Ovary (tissue), 9 donors: ENCODE measurements around the gene PHACTR3. TPM values are rescaled to one million over a fixed set of nuclear protein-coding genes. Genes with fewer than 3 reads are reported as not detected.

Experiments used
- DNase-seq, 5 donors: peaks; one replicate each; pipeline ENCODE4 v3.0.0-alpha.2; 2019 to 2020
- H3K27ac ChIP-seq, 2 donors: fragments of 200-600 bp; one replicate each; pipeline versions ENCODE4 v1.5.1 to v1.8.0; 2019 to 2022
- H3K27me3 ChIP-seq: fragments of 200-600 bp; one replicate; pipeline ENCODE4 v1.8.0; 2022
- H3K36me3 ChIP-seq: fragments of 200-600 bp; sonication (generic); one replicate; pipeline ENCODE4 v1.5.1; 2019
- H3K4me1 ChIP-seq: one replicate; pipeline ENCODE4 v1.8.1; 2013; ENCODE audit warnings: mild to moderate bottlenecking, moderate library complexity; ENCODE audit not compliant: insufficient read depth
- H3K4me3 ChIP-seq: fragments of 200-600 bp; sonication (generic); one replicate; pipeline ENCODE4 v1.5.1; 2017
- H3K9me3 ChIP-seq, 2 donors: fragments of 200-600 bp in 1 of 2; sonication (generic) in 1 of 2; one replicate each; pipeline versions ENCODE4 v1.5.1 to v1.8.1; 2013 to 2019; ENCODE audit warnings: mild to moderate bottlenecking in 1 of 2, moderate library complexity in 1 of 2
- EP300 ChIP-seq: sonication (generic); formaldehyde crosslinking; IDR thresholded peaks from one replicate; pipeline ENCODE4 v1.6.1; 2017; ENCODE audit warnings: antibody characterized with exemption
- POLR2A ChIP-seq: fragments of 450-650 bp; IDR thresholded peaks from one replicate; pipeline ENCODE4 v1.6.1; 2017; ENCODE audit warnings: antibody characterized with exemption, mild to moderate bottlenecking, moderate library complexity
- WGBS, 3 donors: extraction: QIAGEN DNeasy Blood & Tissue Kit in 1 of 3; methylation state at CpG; one replicate each; pipeline versions ENCODE4 v1.1.5 to v1.1.7; 2013 to 2017; 5-methylcytosine and 5-hydroxymethylcytosine counted together
- intact Hi-C, 4 donors: fragments of 100-400 bp; cut with DNase I; formaldehyde crosslinking; loops; one replicate each; pipeline versions ENCODE4 v1.11.0 to v1.15.1; 2022 to 2023
- polyA plus RNA-seq, 2 donors: library from polyadenylated mRNA; stranded (reverse); fragments of 200-250 nt in 1 of 2; fragments of 350-450 nt in 1 of 2; fragmentation: Illumina TruSeq in 1 of 2; extraction: RNeasy Lipid Tissue Mini Kit (QIAGEN cat#74804) in 1 of 2; gene quantifications; one replicate each; pipeline ENCODE4 v1.2.3, GENCODE V29; 2013 to 2014
- total RNA-seq, 7 donors: library from RNA; depleted of rRNA in 2 of 7; stranded (reverse); fragments of >200 nt in 2 of 7; fragmentation: NEBNext Ultra II Directional in 3 of 7; extraction: Animal tissue kit (Norgen Biotek cat#: 25700) in 3 of 7; gene quantifications; one replicate each; pipeline versions ENCODE4 v1.1.0 to v1.2.4, GENCODE V29; 2016 to 2023
- TF ChIP-seq, protein P1 (sequence below), 3 donors: fragments of 450-650 bp in 2 of 3; fragments of 200-600 bp in 1 of 3; IDR thresholded peaks; one replicate each; pipeline versions ENCODE4 v1.5.1 to v1.8.0; 2016 to 2022; ENCODE audit warnings: antibody characterized with exemption in 3 of 3, mild to moderate bottlenecking in 1 of 3
- donor health status: DM: no; HTN: no; CAD: no; lungs with moderate emphysema.
- donor health status: DM: no; HTN: no; CAD: no.
- donor health status: Bipolar disorder and iron deficiency.
- donor health status: DM: yes; HTN: yes; CAD: no.
- donor health status: DM: no; HTN: no; CAD: no.
- donor health status: DM: yes; HTN: yes; CAD: no.

PHACTR3 gene
- total and polyA plus RNA-seq, 9 donors: 5.7 to 19.0 (median 9.1) TPM

- WGBS, 3 donors: 78 to 81% (median 80%) methylated on average over 9 of the region's 9 CpGs
- no peak for DNase-seq
- TF ChIP-seq EP300 (no peak), POLR2A (no peak)
- TF ChIP-seq, protein P1, sequence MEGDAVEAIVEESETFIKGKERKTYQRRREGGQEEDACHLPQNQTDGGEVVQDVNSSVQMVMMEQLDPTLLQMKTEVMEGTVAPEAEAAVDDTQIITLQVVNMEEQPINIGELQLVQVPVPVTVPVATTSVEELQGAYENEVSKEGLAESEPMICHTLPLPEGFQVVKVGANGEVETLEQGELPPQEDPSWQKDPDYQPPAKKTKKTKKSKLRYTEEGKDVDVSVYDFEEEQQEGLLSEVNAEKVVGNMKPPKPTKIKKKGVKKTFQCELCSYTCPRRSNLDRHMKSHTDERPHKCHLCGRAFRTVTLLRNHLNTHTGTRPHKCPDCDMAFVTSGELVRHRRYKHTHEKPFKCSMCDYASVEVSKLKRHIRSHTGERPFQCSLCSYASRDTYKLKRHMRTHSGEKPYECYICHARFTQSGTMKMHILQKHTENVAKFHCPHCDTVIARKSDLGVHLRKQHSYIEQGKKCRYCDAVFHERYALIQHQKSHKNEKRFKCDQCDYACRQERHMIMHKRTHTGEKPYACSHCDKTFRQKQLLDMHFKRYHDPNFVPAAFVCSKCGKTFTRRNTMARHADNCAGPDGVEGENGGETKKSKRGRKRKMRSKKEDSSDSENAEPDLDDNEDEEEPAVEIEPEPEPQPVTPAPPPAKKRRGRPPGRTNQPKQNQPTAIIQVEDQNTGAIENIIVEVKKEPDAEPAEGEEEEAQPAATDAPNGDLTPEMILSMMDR (IDR thresholded peaks at IDR 0.05): no peak
- Histone ChIP-seq H3K4me1 (peaks cover 37% of the 10 kb centered on the region), H3K27me3 (no peaks in the 10 kb centered on the region), H3K27ac (peak overlapping the region in 1 of 2 donors; percentile 36), H3K4me3 (no peak overlapping the region), H3K36me3 (no peaks in the 10 kb centered on the region), H3K9me3 (no peaks in the 10 kb centered on the region)
- intact Hi-C loops: no loop called here
These were observed 23.3 kb upstream of the PHACTR3 start for GRCh38 chr20:59580991-59581401.

- intact Hi-C loops: no loop called here
- no peak for DNase-seq
- Histone ChIP-seq H3K27ac (peak overlapping the region in 1 of 2 donors; percentile 66), H3K9me3 (no peaks in the 10 kb centered on the region), H3K36me3 (no peaks in the 10 kb centered on the region), H3K4me3 (no peak overlapping the region), H3K27me3 (no peaks in the 10 kb centered on the region), H3K4me1 (peaks cover 30% of the 10 kb centered on the region)
- TF ChIP-seq, protein P1 (IDR thresholded peaks at IDR 0.05): no peak
- 62 to 68% (median 66%) methylated on average over 13 of the region's 13 CpGs for WGBS, 3 donors
These were observed 22.2 kb upstream of the PHACTR3 start for GRCh38 chr20:59581993-59582679.

DNA sequence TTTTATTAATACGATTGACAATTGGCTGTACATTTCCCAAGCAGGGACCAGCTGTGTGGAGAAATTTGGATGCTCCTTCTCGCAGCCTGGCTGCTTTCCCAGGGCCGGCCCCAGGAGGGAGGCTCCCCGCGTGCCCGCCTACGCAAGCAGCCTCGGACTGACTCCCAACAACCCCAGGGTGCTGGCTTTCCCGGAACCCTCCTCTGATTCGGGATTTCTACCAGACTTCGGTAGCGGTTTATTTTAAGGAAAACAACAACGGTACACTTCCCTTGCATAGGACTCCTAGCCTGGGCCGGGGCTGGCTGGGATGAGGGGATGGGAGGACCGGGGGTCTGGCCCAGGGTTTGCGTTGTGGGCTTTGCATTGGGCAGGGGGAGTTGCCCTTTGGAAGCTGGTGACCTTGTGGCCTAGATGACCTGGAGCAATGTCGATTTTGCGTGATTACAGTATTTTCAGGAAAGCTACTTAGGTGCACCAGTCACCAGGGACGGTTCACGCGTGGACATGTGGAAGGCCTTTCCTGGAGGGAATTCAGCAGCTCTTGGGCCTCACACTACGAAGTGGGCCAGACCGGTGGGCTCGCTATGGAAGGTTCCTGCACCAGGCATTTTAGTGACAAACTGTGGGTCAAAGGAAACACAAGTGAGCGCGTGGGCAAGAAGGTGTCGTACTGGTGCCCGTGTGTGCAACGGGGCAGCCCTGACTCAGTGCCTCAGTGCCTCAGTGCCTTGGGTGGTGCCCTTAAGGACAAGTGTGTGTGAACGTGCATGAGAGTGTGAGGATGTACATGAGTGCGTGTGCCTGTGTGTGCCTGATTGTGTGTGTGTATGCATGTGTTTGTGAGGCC, 20.7 kb upstream of the PHACTR3 start:
- H3K27ac ChIP-seq: peak overlapping the region in 1 of 2 donors; percentile 66
- no peak overlapping the region for H3K4me3 ChIP-seq
- no peaks in the 10 kb centered on the region for H3K27me3 ChIP-seq
- 37 to 46% (median 38%) methylated on average over 31 of the region's 31 CpGs for WGBS, 3 donors
- peaks cover 25% of the 10 kb centered on the region for H3K4me1 ChIP-seq
- DNase-seq: peak; percentile 88 to 92 (median 89)
- intact Hi-C loops: no loop called here
- no peaks in the 10 kb centered on the region for H3K36me3 ChIP-seq
- H3K9me3 ChIP-seq: no peaks in the 10 kb centered on the region
- TF ChIP-seq EP300 (peak; percentile 69), POLR2A (no peak)

DNA sequence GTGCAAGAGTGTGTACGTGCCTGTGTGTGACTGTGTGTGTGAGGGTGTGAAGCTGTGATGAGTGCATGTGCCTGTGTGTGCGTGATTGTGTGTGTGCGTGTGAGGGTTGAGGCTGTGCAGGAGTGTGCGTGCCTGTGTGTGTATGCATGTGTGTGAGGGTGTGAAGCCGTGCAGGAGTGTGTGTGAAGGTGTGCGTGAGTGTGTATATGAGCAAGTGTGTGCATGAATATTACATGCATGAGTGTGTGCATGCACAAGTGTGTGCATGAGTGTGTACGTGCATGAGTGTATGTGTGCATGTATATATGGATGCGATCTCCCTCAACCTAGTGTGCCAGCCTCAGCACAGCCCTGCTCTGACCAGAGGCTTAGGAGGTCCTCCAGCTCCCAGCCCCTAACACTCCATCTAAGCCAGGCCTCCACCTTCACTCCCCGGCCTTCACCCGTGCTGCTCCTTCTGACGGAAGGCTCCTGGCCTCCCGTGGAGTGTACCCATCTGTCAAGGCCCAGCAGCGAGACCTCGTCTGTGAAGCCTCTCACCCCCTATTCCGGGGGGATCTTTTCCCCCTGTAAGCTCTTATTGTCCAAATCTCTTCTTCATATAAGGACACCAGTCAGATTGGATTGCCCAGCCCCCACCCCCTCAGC, 19.9 kb upstream of the PHACTR3 start:
- H3K4me3 ChIP-seq: no peak overlapping the region
- H3K9me3 ChIP-seq: no peaks in the 10 kb centered on the region
- WGBS, 3 donors: 86 to 89% (median 88%) methylated on average over 15 of the region's 15 CpGs
- intact Hi-C loops: no loop called here
- TF ChIP-seq POLR2A (no peak), EP300 (no peak)
- TF ChIP-seq, protein P1 (IDR thresholded peaks at IDR 0.05): no peak
- H3K27me3 ChIP-seq: no peaks in the 10 kb centered on the region
- no peak for DNase-seq
- no peak overlapping the region for H3K27ac ChIP-seq
- H3K4me1 ChIP-seq: peaks cover 18% of the 10 kb centered on the region
- H3K36me3 ChIP-seq: no peaks in the 10 kb centered on the region
